ENCODE data around the gene OBP2B. TPM values are rescaled to one million over a fixed set of nuclear protein-coding genes. Genes with fewer than 3 reads are reported as not detected.

OBP2B gene
- total and polyA plus RNA-seq, 2 experiments from 2014 or later: not detected

DNA sequence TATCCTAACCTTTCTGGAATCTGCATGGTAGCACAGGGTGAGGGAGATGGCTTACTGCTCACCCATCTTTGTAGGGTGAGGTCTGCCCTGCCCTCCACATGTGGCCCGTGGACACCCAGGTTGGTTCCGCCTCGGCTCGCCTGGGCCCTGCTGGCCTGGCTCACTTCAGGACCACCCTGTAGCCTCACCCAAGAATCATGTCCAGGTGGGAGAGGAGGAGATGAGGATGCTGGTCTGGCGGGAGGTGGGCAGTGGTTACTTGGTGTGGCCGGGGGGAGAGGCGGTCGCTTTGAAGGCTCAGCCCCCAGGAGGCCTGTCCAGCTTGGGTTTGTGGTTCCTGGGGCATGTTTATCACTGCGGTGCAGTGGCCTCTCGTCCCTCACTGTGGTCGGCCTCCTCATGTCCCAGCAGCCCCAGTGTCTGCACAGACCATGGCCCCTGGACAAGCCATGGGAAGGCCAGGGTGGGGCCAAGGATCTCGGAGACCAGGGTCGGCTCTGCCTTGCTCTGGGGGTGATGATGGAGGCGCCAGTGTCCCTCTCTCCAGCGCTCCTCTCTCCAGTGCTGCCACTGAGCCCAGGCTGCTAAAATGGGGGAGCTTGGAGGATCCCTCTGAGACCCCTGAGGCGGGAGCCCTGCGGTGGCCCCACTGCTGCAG is 4.6 kb downstream of the OBP2B start:
- no peaks in the 10 kb centered on the region; the same call in 2 of the 3 replicates for H3K9me3 Mint-ChIP-seq
- ATAC-seq (no peak), DNase-seq (ENCODE audit: low spot score) (no peak)
- H4K20me1 ChIP-seq (replicated peaks; ENCODE audit: insufficient read depth): no peaks in the 10 kb centered on the region
- H3K27me3 Mint-ChIP-seq (ENCODE audit: insufficient read depth, low read depth, poor library complexity): peaks cover 29% of the 10 kb centered on the region
- no peaks in the 10 kb centered on the region for H3K4me1 ChIP-seq (ENCODE audit: insufficient read depth)
- no peaks in the 10 kb centered on the region for H3K79me2 ChIP-seq (replicated peaks; ENCODE audit: insufficient read depth)
- H3K36me3 Mint-ChIP-seq (ENCODE audit: low read depth): no peaks in the 10 kb centered on the region
- H3K27ac ChIP-seq (ENCODE audit: low read depth): no peak overlapping the region
- no peaks in the 10 kb centered on the region for H3K36me3 ChIP-seq (ENCODE audit: insufficient read depth)
- H3K4me2 ChIP-seq: no peak overlapping the region
- H3K9me2 ChIP-seq (ENCODE audit: insufficient read depth): no peaks in the 10 kb centered on the region
- H3F3A ChIP-seq (replicated peaks; ENCODE audit: low read depth): no peaks in the 10 kb centered on the region
- H3K27me3 ChIP-seq (ENCODE audit: insufficient read depth): peaks cover 20% of the 10 kb centered on the region; the same call in 1 of the 2 replicates
- H2AFZ ChIP-seq: no peak overlapping the region
- TF ChIP-seq, protein P1, sequence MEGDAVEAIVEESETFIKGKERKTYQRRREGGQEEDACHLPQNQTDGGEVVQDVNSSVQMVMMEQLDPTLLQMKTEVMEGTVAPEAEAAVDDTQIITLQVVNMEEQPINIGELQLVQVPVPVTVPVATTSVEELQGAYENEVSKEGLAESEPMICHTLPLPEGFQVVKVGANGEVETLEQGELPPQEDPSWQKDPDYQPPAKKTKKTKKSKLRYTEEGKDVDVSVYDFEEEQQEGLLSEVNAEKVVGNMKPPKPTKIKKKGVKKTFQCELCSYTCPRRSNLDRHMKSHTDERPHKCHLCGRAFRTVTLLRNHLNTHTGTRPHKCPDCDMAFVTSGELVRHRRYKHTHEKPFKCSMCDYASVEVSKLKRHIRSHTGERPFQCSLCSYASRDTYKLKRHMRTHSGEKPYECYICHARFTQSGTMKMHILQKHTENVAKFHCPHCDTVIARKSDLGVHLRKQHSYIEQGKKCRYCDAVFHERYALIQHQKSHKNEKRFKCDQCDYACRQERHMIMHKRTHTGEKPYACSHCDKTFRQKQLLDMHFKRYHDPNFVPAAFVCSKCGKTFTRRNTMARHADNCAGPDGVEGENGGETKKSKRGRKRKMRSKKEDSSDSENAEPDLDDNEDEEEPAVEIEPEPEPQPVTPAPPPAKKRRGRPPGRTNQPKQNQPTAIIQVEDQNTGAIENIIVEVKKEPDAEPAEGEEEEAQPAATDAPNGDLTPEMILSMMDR (conservative IDR thresholded peaks at IDR 0.05; ENCODE audit: low read depth in 2 of 2): no peak
- TF ChIP-seq POLR2AphosphoS5 (IDR thresholded peaks at IDR 0.05; ENCODE audit: low read depth) (no peak), EZH2 (IDR thresholded peaks at IDR 0.05; ENCODE audit: low read depth, unreplicated experiment) (no peak), JUNB (IDR thresholded peaks at IDR 0.05; ENCODE audit: unreplicated experiment) (no peak), CREB1 (CRISPR knock-in tag; IDR thresholded peaks at IDR 0.05; ENCODE audit: low read depth) (no peak), ZNF114 (CRISPR knock-in tag; IDR thresholded peaks at IDR 0.05) (no peak), REST (IDR thresholded peaks at IDR 0.05; ENCODE audit: unreplicated experiment) (no peak), ETS1 (IDR thresholded peaks at IDR 0.05) (no peak), ZNF331 (CRISPR knock-in tag; IDR thresholded peaks at IDR 0.05; ENCODE audit: low read depth) (no peak), NANOG (IDR thresholded peaks at IDR 0.05; ENCODE audit: borderline replicate concordance) (no peak), EZH2phosphoT487 (IDR thresholded peaks at IDR 0.05; ENCODE audit: unreplicated experiment) (no peak), STAT1 (IDR thresholded peaks at IDR 0.05; ENCODE audit: unreplicated experiment) (no peak)
- TF ChIP-seq, protein P2, sequence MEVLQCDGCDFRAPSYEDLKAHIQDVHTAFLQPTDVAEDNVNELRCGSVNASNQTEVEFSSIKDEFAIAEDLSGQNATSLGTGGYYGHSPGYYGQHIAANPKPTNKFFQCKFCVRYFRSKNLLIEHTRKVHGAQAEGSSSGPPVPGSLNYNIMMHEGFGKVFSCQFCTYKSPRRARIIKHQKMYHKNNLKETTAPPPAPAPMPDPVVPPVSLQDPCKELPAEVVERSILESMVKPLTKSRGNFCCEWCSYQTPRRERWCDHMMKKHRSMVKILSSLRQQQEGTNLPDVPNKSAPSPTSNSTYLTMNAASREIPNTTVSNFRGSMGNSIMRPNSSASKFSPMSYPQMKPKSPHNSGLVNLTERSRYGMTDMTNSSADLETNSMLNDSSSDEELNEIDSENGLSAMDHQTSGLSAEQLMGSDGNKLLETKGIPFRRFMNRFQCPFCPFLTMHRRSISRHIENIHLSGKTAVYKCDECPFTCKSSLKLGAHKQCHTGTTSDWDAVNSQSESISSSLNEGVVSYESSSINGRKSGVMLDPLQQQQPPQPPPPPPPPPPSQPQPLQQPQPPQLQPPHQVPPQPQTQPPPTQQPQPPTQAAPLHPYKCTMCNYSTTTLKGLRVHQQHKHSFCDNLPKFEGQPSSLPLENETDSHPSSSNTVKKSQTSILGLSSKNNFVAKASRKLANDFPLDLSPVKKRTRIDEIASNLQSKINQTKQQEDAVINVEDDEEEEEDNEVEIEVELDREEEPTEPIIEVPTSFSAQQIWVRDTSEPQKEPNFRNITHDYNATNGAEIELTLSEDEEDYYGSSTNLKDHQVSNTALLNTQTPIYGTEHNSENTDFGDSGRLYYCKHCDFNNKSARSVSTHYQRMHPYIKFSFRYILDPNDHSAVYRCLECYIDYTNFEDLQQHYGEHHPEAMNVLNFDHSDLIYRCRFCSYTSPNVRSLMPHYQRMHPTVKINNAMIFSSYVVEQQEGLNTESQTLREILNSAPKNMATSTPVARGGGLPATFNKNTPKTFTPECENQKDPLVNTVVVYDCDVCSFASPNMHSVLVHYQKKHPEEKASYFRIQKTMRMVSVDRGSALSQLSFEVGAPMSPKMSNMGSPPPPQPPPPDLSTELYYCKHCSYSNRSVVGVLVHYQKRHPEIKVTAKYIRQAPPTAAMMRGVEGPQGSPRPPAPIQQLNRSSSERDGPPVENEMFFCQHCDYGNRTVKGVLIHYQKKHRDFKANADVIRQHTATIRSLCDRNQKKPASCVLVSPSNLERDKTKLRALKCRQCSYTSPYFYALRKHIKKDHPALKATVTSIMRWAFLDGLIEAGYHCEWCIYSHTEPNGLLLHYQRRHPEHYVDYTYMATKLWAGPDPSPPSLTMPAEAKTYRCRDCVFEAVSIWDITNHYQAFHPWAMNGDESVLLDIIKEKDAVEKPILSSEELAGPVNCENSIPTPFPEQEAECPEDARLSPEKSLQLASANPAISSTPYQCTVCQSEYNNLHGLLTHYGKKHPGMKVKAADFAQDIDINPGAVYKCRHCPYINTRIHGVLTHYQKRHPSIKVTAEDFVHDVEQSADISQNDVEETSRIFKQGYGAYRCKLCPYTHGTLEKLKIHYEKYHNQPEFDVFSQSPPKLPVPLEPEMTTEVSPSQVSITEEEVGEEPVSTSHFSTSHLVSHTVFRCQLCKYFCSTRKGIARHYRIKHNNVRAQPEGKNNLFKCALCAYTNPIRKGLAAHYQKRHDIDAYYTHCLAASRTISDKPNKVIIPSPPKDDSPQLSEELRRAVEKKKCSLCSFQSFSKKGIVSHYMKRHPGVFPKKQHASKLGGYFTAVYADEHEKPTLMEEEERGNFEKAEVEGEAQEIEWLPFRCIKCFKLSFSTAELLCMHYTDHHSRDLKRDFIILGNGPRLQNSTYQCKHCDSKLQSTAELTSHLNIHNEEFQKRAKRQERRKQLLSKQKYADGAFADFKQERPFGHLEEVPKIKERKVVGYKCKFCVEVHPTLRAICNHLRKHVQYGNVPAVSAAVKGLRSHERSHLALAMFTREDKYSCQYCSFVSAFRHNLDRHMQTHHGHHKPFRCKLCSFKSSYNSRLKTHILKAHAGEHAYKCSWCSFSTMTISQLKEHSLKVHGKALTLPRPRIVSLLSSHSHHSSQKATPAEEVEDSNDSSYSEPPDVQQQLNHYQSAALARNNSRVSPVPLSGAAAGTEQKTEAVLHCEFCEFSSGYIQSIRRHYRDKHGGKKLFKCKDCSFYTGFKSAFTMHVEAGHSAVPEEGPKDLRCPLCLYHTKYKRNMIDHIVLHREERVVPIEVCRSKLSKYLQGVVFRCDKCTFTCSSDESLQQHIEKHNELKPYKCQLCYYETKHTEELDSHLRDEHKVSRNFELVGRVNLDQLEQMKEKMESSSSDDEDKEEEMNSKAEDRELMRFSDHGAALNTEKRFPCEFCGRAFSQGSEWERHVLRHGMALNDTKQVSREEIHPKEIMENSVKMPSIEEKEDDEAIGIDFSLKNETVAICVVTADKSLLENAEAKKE (CRISPR knock-in tag; IDR thresholded peaks at IDR 0.05): no peak
- no peak overlapping the region for H3K4me3 Mint-ChIP-seq
- H3K4me3 ChIP-seq: no peak overlapping the region
- no peaks in the 10 kb centered on the region for H3K4me1 Mint-ChIP-seq
- no peak overlapping the region for H3K27ac Mint-ChIP-seq

Measured in GM23338 (cell line).